HEK293 (cell line): ENCODE measurements around the gene CADM1.

ENCODE experiments used
- CTCF ChIP-seq: fragments of 450-650 bp; formaldehyde crosslinking; IDR thresholded peaks from 2 replicates; pipeline ENCODE4 v1.5.1; 2016; ENCODE audit warnings: missing biosample characterization, missing genetic modification characterization
- SP3 ChIP-seq: fragments of 450-650 bp; formaldehyde crosslinking; IDR thresholded peaks from 2 replicates; pipeline ENCODE4 v1.5.1; 2016; ENCODE audit warnings: missing biosample characterization, missing genetic modification characterization
- ZBTB20 ChIP-seq: fragments of 450-650 bp; formaldehyde crosslinking; IDR thresholded peaks from 2 replicates; pipeline ENCODE4 v1.5.1; 2016; ENCODE audit warnings: missing biosample characterization, missing genetic modification characterization
- ZNF121 ChIP-seq: fragments of 450-650 bp; formaldehyde crosslinking; IDR thresholded peaks from 2 replicates; pipeline ENCODE4 v1.5.1; 2016; ENCODE audit warnings: missing biosample characterization, missing genetic modification characterization
- ZNF404 ChIP-seq: fragments of 450-650 bp; formaldehyde crosslinking; IDR thresholded peaks from 2 replicates; pipeline ENCODE4 v1.5.1; 2017; ENCODE audit warnings: missing biosample characterization, missing genetic modification characterization
- ZNF416 ChIP-seq: fragments of 450-650 bp; formaldehyde crosslinking; IDR thresholded peaks from 2 replicates; pipeline ENCODE4 v1.5.1; 2016; ENCODE audit warnings: missing biosample characterization, missing genetic modification characterization

DNA sequence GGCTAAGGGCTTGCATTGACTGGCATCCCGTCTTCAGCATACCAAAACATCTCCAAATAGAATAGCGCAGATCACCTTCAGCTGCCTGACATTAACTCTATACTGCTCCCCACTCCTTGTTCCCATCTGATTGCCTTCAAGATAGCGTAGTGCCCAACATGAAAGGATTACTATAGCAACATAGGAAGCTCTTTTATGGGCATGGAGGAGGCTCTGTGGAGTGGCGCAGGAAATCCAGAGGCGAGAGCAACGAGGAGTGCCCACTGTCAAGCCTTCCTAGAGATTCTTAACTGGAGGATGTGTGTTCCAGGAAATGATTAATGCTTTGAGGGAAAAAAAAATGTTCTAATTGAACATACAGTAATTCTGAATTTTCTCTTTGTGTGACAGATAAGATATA, 213.3 kb downstream of the CADM1 start:
- no peak for TF ChIP-seq ZNF121 (tag by site-specific recombination)
- TF ChIP-seq CTCF (tag by site-specific recombination) = no peak
- TF ChIP-seq ZBTB20 (tag by site-specific recombination) = no peak
- TF ChIP-seq SP3 (tag by site-specific recombination) = no peak
- TF ChIP-seq ZNF404 (tag by site-specific recombination) = no peak
- no peak for TF ChIP-seq ZNF416 (tag by site-specific recombination)
